GM23248 (cell line): ENCODE results near the gene WDR74.
"Not testable (repeated sequence)": the region's sequence is repeated elsewhere in the genome, so short reads cannot be mapped to it uniquely, and the experiment has no call there.

ENCODE experiments used
- EZH2 ChIP-seq: fragments of 200-600 bp; sonication (generic); IDR thresholded peaks from 2 replicates; pipeline ENCODE4 v1.6.1; 2018; ENCODE audit warnings: antibody characterized with exemption, mild to moderate bottlenecking; ENCODE audit not compliant: insufficient read depth, poor library complexity, severe bottlenecking
- EZH2phosphoT487 ChIP-seq: fragments of 200-600 bp; sonication (generic); IDR thresholded peaks from 2 replicates; pipeline ENCODE4 v1.6.1; 2018; ENCODE audit warnings: antibody characterized with exemption, moderate library complexity, mild to moderate bottlenecking, low read depth; ENCODE audit not compliant: insufficient read depth

DNA sequence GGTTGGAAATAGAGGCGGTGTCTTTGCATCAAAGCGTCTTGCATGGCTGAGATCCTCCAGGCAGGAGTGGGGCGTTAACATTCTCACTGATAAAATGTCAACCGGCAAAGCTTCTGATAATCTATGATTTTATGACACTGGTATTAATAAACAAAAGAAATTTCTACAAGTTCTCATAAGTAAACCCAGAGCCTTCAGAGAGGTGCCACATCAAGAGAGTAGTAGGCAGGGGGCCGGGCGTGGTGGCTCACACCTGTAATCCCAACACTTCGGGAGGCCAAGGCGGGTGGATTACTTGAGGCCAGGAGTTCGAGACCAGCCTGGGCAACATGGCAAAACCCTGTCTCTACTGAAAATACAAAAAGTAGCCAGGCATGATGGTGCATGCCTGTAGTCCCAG, 3.5 kb upstream of the WDR74 start:
- TF ChIP-seq EZH2, EZH2phosphoT487: not testable (repeated sequence)
